GM10266 (cell line): Measurements from ENCODE around the gene CHD1L.
"Not testable (repeated sequence)": the region's sequence is repeated elsewhere in the genome, so short reads cannot be mapped to it uniquely, and the experiment has no call there.

Source experiments
- DNase-seq: peaks from one replicate; pipeline ENCODE4 v3.0.0; 2012; ENCODE audit errors: extremely low spot score
- CTCF ChIP-seq: IDR thresholded peaks from 2 replicates; pipeline ENCODE4 v1.5.1; 2012; ENCODE audit warnings: mild to moderate bottlenecking, low read depth; ENCODE audit not compliant: control insufficient read depth, insufficient read depth; ENCODE audit errors: missing control alignments

Gene CHD1L

GRCh38 chr1:147225193-147225730 lies 17.2 kb upstream of the CHD1L start, which contains the start of gene FMO5:
FMO5 (minus strand) TSS chr1:147225339; CDS start chr1:147225029, 310 bp downstream.
- DNase-seq, result peak; percentile 62
- TF ChIP-seq CTCF, result no peak

- DNase-seq, result not testable (repeated sequence)
Measured at GRCh38 chr1:147231032-147231431, 11.5 kb upstream of the CHD1L start.

- DNase-seq, result not testable (repeated sequence)
Measured at GRCh38 chr1:147233903-147234302, 8.6 kb upstream of the CHD1L start.

GRCh38 chr1:147235822-147236221 lies 6.7 kb upstream of the CHD1L start:
- no peak for TF ChIP-seq CTCF
- DNase-seq, result no peak

- no peak for DNase-seq
- no peak for TF ChIP-seq CTCF
Measured at GRCh38 chr1:147236448-147236847, 6.0 kb upstream of the CHD1L start.

- DNase-seq, result no peak
- no peak for TF ChIP-seq CTCF
Measured at GRCh38 chr1:147236959-147237791, 5.3 kb upstream of the CHD1L start.

GRCh38 chr1:147238053-147238902 lies 4.2 kb upstream of the CHD1L start:
- no peak for TF ChIP-seq CTCF
- DNase-seq, result no peak
